ENCODE measurements around the gene TEPSIN.

Gene TEPSIN

GRCh38 chr17:81210868-81211267, 28.0 kb downstream of the TEPSIN start:
- no peaks in the 10 kb centered on the region for H3K9me3 ChIP-seq (ENCODE audit: control insufficient read depth, low read length)

GRCh38 chr17:81210466-81210865, 28.4 kb downstream of the TEPSIN start:
- WGBS = 95% methylated on average over 7 of the region's 10 CpGs

More at GRCh38 chr17:81210868-81211267, 28.0 kb downstream of the TEPSIN start:
- WGBS = 85% methylated on average over 14 of the region's 14 CpGs
- Histone ChIP-seq H3K27ac (ENCODE audit: low read length, poor library complexity, severe bottlenecking) (no peak overlapping the region), H3K18ac (ENCODE audit: low read depth in 1 of 2, low read length in 2 of 2) (no peak overlapping the region), H2BK15ac (ENCODE audit: low read depth, poor library complexity, severe bottlenecking) (no peak overlapping the region), H2BK5ac (ENCODE audit: low read depth, low read length, poor library complexity, severe bottlenecking) (no peak overlapping the region), H2BK120ac (ENCODE audit: low read depth, low read length) (no peak overlapping the region), H3K27me3 (ENCODE audit: control insufficient read depth in 1 of 2, insufficient read depth in 1 of 2, low read length in 2 of 2) (no peaks in the 10 kb centered on the region), H4K8ac (ENCODE audit: low read length) (peak overlapping the region; percentile 12), H3K4me2 (ENCODE audit: low read length, poor library complexity, severe bottlenecking) (no peak overlapping the region), H2BK12ac (ENCODE audit: low read length in 2 of 2) (no peak overlapping the region), H3K23ac (ENCODE audit: low read length in 2 of 2) (no peak overlapping the region), H2AFZ (ENCODE audit: low read depth, low read length) (no peak overlapping the region), H4K91ac (ENCODE audit: low read length) (no peak overlapping the region), H3K4me3 (ENCODE audit: insufficient read depth in 1 of 2, low read depth in 1 of 2, low read length in 2 of 2) (no peak overlapping the region), H2AK5ac (ENCODE audit: low read length, severe bottlenecking) (no peak overlapping the region), H3K4me1 (ENCODE audit: control insufficient read depth, insufficient read depth, low read depth, low read length) (peaks cover 10% of the 10 kb centered on the region), H3K4ac (ENCODE audit: low read depth in 1 of 2, low read length in 2 of 2) (peak overlapping the region in 1 of 2 experiments; percentile 17), H3K14ac (ENCODE audit: low read length in 2 of 2) (no peak overlapping the region), H3K36me3 (ENCODE audit: control insufficient read depth in 1 of 2, insufficient read depth in 2 of 2, low read depth in 1 of 2, low read length in 2 of 2) (peaks cover 0 to 35% of the 10 kb centered on the region in 2 experiments), H3K9ac (ENCODE audit: low read length) (peak overlapping the region; percentile 15), H3K79me1 (replicated peaks; ENCODE audit: low read length, poor library complexity, severe bottlenecking) (peaks cover 18% of the 10 kb centered on the region)
- DNase-seq = no peak

GRCh38 chr17:81209141-81209540, 29.7 kb downstream of the TEPSIN start:
- Histone ChIP-seq H3K4ac (ENCODE audit: low read depth in 1 of 2, low read length in 2 of 2) (no peak overlapping the region), H3K4me3 (ENCODE audit: insufficient read depth in 1 of 2, low read depth in 1 of 2, low read length in 2 of 2) (no peak overlapping the region), H3K36me3 (ENCODE audit: control insufficient read depth in 1 of 2, insufficient read depth in 2 of 2, low read depth in 1 of 2, low read length in 2 of 2) (peaks cover 0 to 39% of the 10 kb centered on the region in 2 experiments), H3K18ac (ENCODE audit: low read depth in 1 of 2, low read length in 2 of 2) (no peak overlapping the region), H3K4me2 (ENCODE audit: low read length, poor library complexity, severe bottlenecking) (no peak overlapping the region), H3K27ac (ENCODE audit: low read length, poor library complexity, severe bottlenecking) (no peak overlapping the region), H2BK12ac (ENCODE audit: low read length in 2 of 2) (no peak overlapping the region), H3K9ac (ENCODE audit: low read length) (no peak overlapping the region), H4K8ac (ENCODE audit: low read length) (no peak overlapping the region), H4K91ac (ENCODE audit: low read length) (no peak overlapping the region), H2BK5ac (ENCODE audit: low read depth, low read length, poor library complexity, severe bottlenecking) (no peak overlapping the region), H2AFZ (ENCODE audit: low read depth, low read length) (no peak overlapping the region), H2BK120ac (ENCODE audit: low read depth, low read length) (no peak overlapping the region), H2BK15ac (ENCODE audit: low read depth, poor library complexity, severe bottlenecking) (no peak overlapping the region), H3K27me3 (ENCODE audit: control insufficient read depth in 1 of 2, insufficient read depth in 1 of 2, low read length in 2 of 2) (no peaks in the 10 kb centered on the region), H3K14ac (ENCODE audit: low read length in 2 of 2) (no peak overlapping the region), H3K23ac (ENCODE audit: low read length in 2 of 2) (no peak overlapping the region), H2AK5ac (ENCODE audit: low read length, severe bottlenecking) (no peak overlapping the region), H3K79me1 (replicated peaks; ENCODE audit: low read length, poor library complexity, severe bottlenecking) (peaks cover 18% of the 10 kb centered on the region), H3K9me3 (ENCODE audit: control insufficient read depth, low read length) (no peaks in the 10 kb centered on the region), H3K4me1 (ENCODE audit: control insufficient read depth, insufficient read depth, low read depth, low read length) (peaks cover 10% of the 10 kb centered on the region)
- DNase-seq = no peak
- WGBS = 98% methylated on average over 16 of the region's 16 CpGs

More at GRCh38 chr17:81210466-81210865, 28.4 kb downstream of the TEPSIN start:
- no peak overlapping the region for H3K14ac ChIP-seq (ENCODE audit: low read length in 2 of 2)
- DNase-seq = no peak
- peak overlapping the region; percentile 15 for H3K9ac ChIP-seq (ENCODE audit: low read length)
- no peak overlapping the region for H2AK5ac ChIP-seq (ENCODE audit: low read length, severe bottlenecking)
- H2AFZ ChIP-seq (ENCODE audit: low read depth, low read length) = no peak overlapping the region
- no peaks in the 10 kb centered on the region for H3K27me3 ChIP-seq (ENCODE audit: control insufficient read depth in 1 of 2, insufficient read depth in 1 of 2, low read length in 2 of 2)
- H2BK5ac ChIP-seq (ENCODE audit: low read depth, low read length, poor library complexity, severe bottlenecking) = no peak overlapping the region
- H3K4me1 ChIP-seq (ENCODE audit: control insufficient read depth, insufficient read depth, low read depth, low read length) = peaks cover 10% of the 10 kb centered on the region
- H3K18ac ChIP-seq (ENCODE audit: low read depth in 1 of 2, low read length in 2 of 2) = no peak overlapping the region
- H3K4me2 ChIP-seq (ENCODE audit: low read length, poor library complexity, severe bottlenecking) = no peak overlapping the region
- H2BK120ac ChIP-seq (ENCODE audit: low read depth, low read length) = no peak overlapping the region
- no peak overlapping the region for H4K8ac ChIP-seq (ENCODE audit: low read length)
- no peak overlapping the region for H3K4me3 ChIP-seq (ENCODE audit: insufficient read depth in 1 of 2, low read depth in 1 of 2, low read length in 2 of 2)
- no peak overlapping the region for H4K91ac ChIP-seq (ENCODE audit: low read length)
- no peaks in the 10 kb centered on the region for H3K9me3 ChIP-seq (ENCODE audit: control insufficient read depth, low read length)
- no peak overlapping the region for H2BK15ac ChIP-seq (ENCODE audit: low read depth, poor library complexity, severe bottlenecking)
- peaks cover 0 to 35% of the 10 kb centered on the region in 2 experiments for H3K36me3 ChIP-seq (ENCODE audit: control insufficient read depth in 1 of 2, insufficient read depth in 2 of 2, low read depth in 1 of 2, low read length in 2 of 2)
- H3K4ac ChIP-seq (ENCODE audit: low read depth in 1 of 2, low read length in 2 of 2) = no peak overlapping the region
- H2BK12ac ChIP-seq (ENCODE audit: low read length in 2 of 2) = no peak overlapping the region
- H3K27ac ChIP-seq (ENCODE audit: low read length, poor library complexity, severe bottlenecking) = no peak overlapping the region
- H3K23ac ChIP-seq (ENCODE audit: low read length in 2 of 2) = no peak overlapping the region
- H3K79me1 ChIP-seq (replicated peaks; ENCODE audit: low read length, poor library complexity, severe bottlenecking) = peaks cover 18% of the 10 kb centered on the region

- no peak overlapping the region for H3K4ac ChIP-seq (ENCODE audit: low read depth in 1 of 2, low read length in 2 of 2)
- no peak overlapping the region for H2BK15ac ChIP-seq (ENCODE audit: low read depth, poor library complexity, severe bottlenecking)
- no peak for DNase-seq
- H3K4me2 ChIP-seq (ENCODE audit: low read length, poor library complexity, severe bottlenecking) = no peak overlapping the region
- no peak overlapping the region for H3K14ac ChIP-seq (ENCODE audit: low read length in 2 of 2)
- H3K36me3 ChIP-seq (ENCODE audit: control insufficient read depth in 1 of 2, insufficient read depth in 2 of 2, low read depth in 1 of 2, low read length in 2 of 2) = peaks cover 0 to 43% of the 10 kb centered on the region in 2 experiments
- H3K4me3 ChIP-seq (ENCODE audit: insufficient read depth in 1 of 2, low read depth in 1 of 2, low read length in 2 of 2) = no peak overlapping the region
- H3K23ac ChIP-seq (ENCODE audit: low read length in 2 of 2) = no peak overlapping the region
- no peaks in the 10 kb centered on the region for H3K27me3 ChIP-seq (ENCODE audit: control insufficient read depth in 1 of 2, insufficient read depth in 1 of 2, low read length in 2 of 2)
- 96% methylated on average over 10 of the region's 10 CpGs for WGBS
- H3K9ac ChIP-seq (ENCODE audit: low read length) = no peak overlapping the region
- no peak overlapping the region for H2BK12ac ChIP-seq (ENCODE audit: low read length in 2 of 2)
- no peaks in the 10 kb centered on the region for H3K9me3 ChIP-seq (ENCODE audit: control insufficient read depth, low read length)
- H3K18ac ChIP-seq (ENCODE audit: low read depth in 1 of 2, low read length in 2 of 2) = no peak overlapping the region
- H4K91ac ChIP-seq (ENCODE audit: low read length) = peak overlapping the region; percentile 21
- H3K27ac ChIP-seq (ENCODE audit: low read length, poor library complexity, severe bottlenecking) = no peak overlapping the region
- no peak overlapping the region for H2AFZ ChIP-seq (ENCODE audit: low read depth, low read length)
- peaks cover 17% of the 10 kb centered on the region for H3K79me1 ChIP-seq (replicated peaks; ENCODE audit: low read length, poor library complexity, severe bottlenecking)
- H2BK5ac ChIP-seq (ENCODE audit: low read depth, low read length, poor library complexity, severe bottlenecking) = no peak overlapping the region
- H4K8ac ChIP-seq (ENCODE audit: low read length) = no peak overlapping the region
- H2BK120ac ChIP-seq (ENCODE audit: low read depth, low read length) = no peak overlapping the region
- no peak overlapping the region for H2AK5ac ChIP-seq (ENCODE audit: low read length, severe bottlenecking)
- H3K4me1 ChIP-seq (ENCODE audit: control insufficient read depth, insufficient read depth, low read depth, low read length) = peaks cover 10% of the 10 kb centered on the region
Observed at GRCh38 chr17:81208651-81209050, 30.2 kb downstream of the TEPSIN start.

Data from mesenchymal stem cell (in vitro differentiated cells and primary cell).